Upper lobe of left lung (tissue), 4 donors: Measurements from ENCODE around the gene ZFR2.

Experiments used
- POLR2A ChIP-seq, 4 donors: fragments of 450-650 bp; IDR thresholded peaks; one replicate each; pipeline ENCODE4 v1.5.1; 2016 to 2017; ENCODE audit warnings: antibody characterized with exemption in 4 of 4, mild to moderate bottlenecking in 2 of 4
- POLR2AphosphoS5 ChIP-seq, 2 donors: sonication (generic); formaldehyde crosslinking; IDR thresholded peaks; one replicate each; pipeline ENCODE4 v1.5.1; 2017; ENCODE audit warnings: antibody characterized with exemption in 2 of 2
- TF ChIP-seq, protein P1 (sequence below), 6 experiments: fragments of 450-650 bp in 4 of 6; fragments of 200-600 bp in 2 of 6; sonication (generic) in 2 of 6; IDR thresholded peaks; one replicate each; pipeline ENCODE4 v1.5.1; 2016 to 2019; ENCODE audit warnings: antibody characterized with exemption in 6 of 6

- TF ChIP-seq, protein P1, sequence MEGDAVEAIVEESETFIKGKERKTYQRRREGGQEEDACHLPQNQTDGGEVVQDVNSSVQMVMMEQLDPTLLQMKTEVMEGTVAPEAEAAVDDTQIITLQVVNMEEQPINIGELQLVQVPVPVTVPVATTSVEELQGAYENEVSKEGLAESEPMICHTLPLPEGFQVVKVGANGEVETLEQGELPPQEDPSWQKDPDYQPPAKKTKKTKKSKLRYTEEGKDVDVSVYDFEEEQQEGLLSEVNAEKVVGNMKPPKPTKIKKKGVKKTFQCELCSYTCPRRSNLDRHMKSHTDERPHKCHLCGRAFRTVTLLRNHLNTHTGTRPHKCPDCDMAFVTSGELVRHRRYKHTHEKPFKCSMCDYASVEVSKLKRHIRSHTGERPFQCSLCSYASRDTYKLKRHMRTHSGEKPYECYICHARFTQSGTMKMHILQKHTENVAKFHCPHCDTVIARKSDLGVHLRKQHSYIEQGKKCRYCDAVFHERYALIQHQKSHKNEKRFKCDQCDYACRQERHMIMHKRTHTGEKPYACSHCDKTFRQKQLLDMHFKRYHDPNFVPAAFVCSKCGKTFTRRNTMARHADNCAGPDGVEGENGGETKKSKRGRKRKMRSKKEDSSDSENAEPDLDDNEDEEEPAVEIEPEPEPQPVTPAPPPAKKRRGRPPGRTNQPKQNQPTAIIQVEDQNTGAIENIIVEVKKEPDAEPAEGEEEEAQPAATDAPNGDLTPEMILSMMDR (IDR thresholded peaks at IDR 0.05) = no peak
- no peak for TF ChIP-seq POLR2A (IDR thresholded peaks at IDR 0.05)
- TF ChIP-seq POLR2AphosphoS5 (IDR thresholded peaks at IDR 0.05) = no peak
These were observed 11.8 kb upstream of the ZFR2 start, which contains the start of gene ATCAY for GRCh38 chr19:3880471-3881271.
